ENCODE results near the gene KIAA1958. TPM values are rescaled to one million over a fixed set of nuclear protein-coding genes. Genes with fewer than 3 reads are reported as not detected.

Gene KIAA1958
- total and polyA plus RNA-seq, 2 of the 8 experiments (the other 6 are each of a cell fraction or from before 2014, with no cell fraction given): 11.4 to 43.8 TPM

DNA sequence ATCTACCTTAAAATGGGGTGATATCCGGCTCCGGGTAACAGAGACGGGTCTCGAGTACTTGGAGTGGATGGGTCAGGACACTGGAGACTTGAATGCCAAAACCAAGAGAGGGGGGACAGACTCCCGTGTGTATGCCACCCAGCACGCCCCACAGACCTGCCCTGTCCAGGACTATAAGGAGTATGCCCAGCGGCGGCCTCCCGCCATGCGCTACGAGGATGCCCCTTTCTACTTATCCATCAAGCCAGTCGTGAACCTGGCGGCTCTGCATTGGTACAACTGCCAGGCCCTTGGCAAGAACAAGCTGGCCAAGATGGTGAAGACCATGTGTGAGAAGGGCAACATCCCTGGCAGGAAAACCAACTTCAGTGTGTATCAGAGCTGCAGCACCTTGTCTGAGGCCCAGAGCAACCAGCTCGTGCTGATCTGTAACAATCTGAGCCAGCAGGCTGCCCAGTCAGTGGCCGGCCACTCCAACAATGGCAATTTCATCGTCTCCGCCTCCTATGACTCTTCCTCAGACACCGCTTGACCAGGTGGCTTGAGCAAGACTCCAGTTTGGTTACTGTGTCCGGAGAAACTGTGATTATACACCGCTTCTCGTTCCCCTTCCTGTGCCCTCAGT is 131.9 kb downstream of the KIAA1958 start:
- H3K36me3 ChIP-seq (ENCODE audit: control insufficient read depth in 2 of 4, insufficient read depth in 4 of 4, low read length in 3 of 4): peaks cover 0 to 6% (median 0%) of the 10 kb centered on the region in 4 experiments; a peak in 1 of 8 replicates
- no peak overlapping the region for H3K4ac ChIP-seq (replicated peaks; ENCODE audit: insufficient read length, low read depth, low read length)
- POLR2A ChIA-PET (ENCODE audit: partially characterized antibody): no interaction called here
- H2BK15ac ChIP-seq (ENCODE audit: low read length): no peak overlapping the region
- H2BK5ac ChIP-seq (ENCODE audit: low read depth, low read length): no peak overlapping the region; the same call in 1 of the 2 replicates
- 91% methylated on average over 21 of the region's 21 CpGs; no CpG with 5 or more reads in 1 of the 2 experiments for WGBS, 2 experiments (ENCODE audit: extremely low coverage in 1 of 2, insufficient coverage in 1 of 2, insufficient read length in 1 of 2, insufficient replicate concordance in 2 of 2, low coverage in 1 of 2, low lambda C conversion rate in 2 of 2, missing lambda C conversion rate in 1 of 2)
- no peak overlapping the region for H2AFZ ChIP-seq (ENCODE audit: low read length)
- H3K23ac ChIP-seq (ENCODE audit: insufficient read length): no peak overlapping the region
- H3K79me2 ChIP-seq (ENCODE audit: control insufficient read depth in 1 of 2, insufficient read depth in 2 of 2, low read length in 2 of 2): peaks cover 0 to 7% of the 10 kb centered on the region in 2 experiments; a peak in 1 of 4 replicates
- H3K79me1 ChIP-seq (ENCODE audit: low read depth, low read length): no peaks in the 10 kb centered on the region
- H2BK120ac ChIP-seq (replicated peaks; ENCODE audit: low read depth, low read length): no peak overlapping the region
- no peaks in the 10 kb centered on the region for H3K9me3 ChIP-seq (ENCODE audit: insufficient read depth in 2 of 2, low read depth in 1 of 2, low read length in 1 of 2)
- no peak overlapping the region for H3K27ac ChIP-seq (ENCODE audit: low read depth, low read length)
- no peak overlapping the region for H3K56ac ChIP-seq (replicated peaks; ENCODE audit: insufficient read length, low read depth, low read length)
- no peak overlapping the region for H2BK12ac ChIP-seq (ENCODE audit: low read depth, low read length)
- H4K8ac ChIP-seq (ENCODE audit: extremely low read depth, insufficient read depth, low read length): no peak overlapping the region
- DNase-seq (ENCODE audit: low read depth in 1 of 2, low spot score in 2 of 2) (no peak), FAIRE-seq (no peak)
- no peak overlapping the region for H3K4me2 ChIP-seq (ENCODE audit: insufficient read depth in 1 of 2, low read depth in 2 of 2, low read length in 2 of 2)
- H4K20me1 ChIP-seq (replicated peaks in 1 of 2; ENCODE audit: control insufficient read depth in 1 of 2, insufficient read depth in 2 of 2, low read length in 2 of 2): peaks cover 0 to 1% of the 10 kb centered on the region in 2 experiments
- no peak overlapping the region for H3K4me3 ChIP-seq (ENCODE audit: extremely low read depth in 1 of 4, insufficient read depth in 2 of 4, low read depth in 3 of 4, low read length in 4 of 4)
- peaks cover 0 to 9% (median 4%) of the 10 kb centered on the region in 4 experiments; a peak in 4 of 7 replicates for H3K4me1 ChIP-seq (replicated peaks in 1 of 4; ENCODE audit: control insufficient read depth in 3 of 4, insufficient read depth in 4 of 4, low read length in 3 of 4)
- H3K27me3 ChIP-seq (replicated peaks in 1 of 4; ENCODE audit: control insufficient read depth in 3 of 4, extremely low read depth in 1 of 4, insufficient read depth in 3 of 4, low read length in 3 of 4): no peaks in the 10 kb centered on the region
- no peak overlapping the region; a peak in 2 of 7 replicates for H3K9ac ChIP-seq (replicated peaks in 1 of 4; ENCODE audit: extremely low read depth in 1 of 4, low read depth in 3 of 4, low read length in 3 of 4)
- H4K5ac ChIP-seq (ENCODE audit: insufficient read length, low read depth, low read length): no peak overlapping the region
- no peak overlapping the region for H3K18ac ChIP-seq (ENCODE audit: extremely low read depth, low read length)
- H3K14ac ChIP-seq (ENCODE audit: insufficient read length): no peak overlapping the region
- H3K23me2 ChIP-seq (ENCODE audit: low read depth, low read length): no peaks in the 10 kb centered on the region
- CTCF ChIA-PET (ENCODE audit: partially characterized antibody): interaction anchor here (0.8 to 1.4 kb wide), 4 partner anchors 18 to 252 kb away, joined by 3 to 4 read pairs (median 3); no protein-coding TSS in a partner anchor
- no peak for TF ChIP-seq SIX5 (IDR thresholded peaks at IDR 0.05; ENCODE audit: low read depth, low read length)
- TF ChIP-seq ATF3 (IDR thresholded peaks at IDR 0.05; ENCODE audit: insufficient read depth, low read depth, low read length): no peak
- no peak for TF ChIP-seq GABPA (IDR thresholded peaks at IDR 0.05; ENCODE audit: borderline replicate concordance, insufficient read depth, low read length)
- TF ChIP-seq TBP (IDR thresholded peaks at IDR 0.05; ENCODE audit: low read depth, low read length): no peak
- no peak for TF ChIP-seq SP4 (IDR thresholded peaks at IDR 0.05; ENCODE audit: low read length)
- no peak for TF ChIP-seq POLR2AphosphoS5 (IDR thresholded peaks at IDR 0.05; ENCODE audit: low read depth, low read length)
- no peak for TF ChIP-seq BRCA1 (IDR thresholded peaks at IDR 0.05; ENCODE audit: low read depth, low read length)
- no peak for TF ChIP-seq HDAC2 (IDR thresholded peaks at IDR 0.05; ENCODE audit: borderline replicate concordance in 1 of 2, low read depth in 2 of 2, low read length in 2 of 2)
- no peak for TF ChIP-seq USF2 (IDR thresholded peaks at IDR 0.05; ENCODE audit: low read length)
- no peak overlapping the region for H2AK5ac ChIP-seq (ENCODE audit: low read depth, low read length)
- H2BK20ac ChIP-seq (ENCODE audit: low read length): no peak overlapping the region
- no peak overlapping the region for H4K91ac ChIP-seq (replicated peaks; ENCODE audit: insufficient read length, low read length)

Data from H1 (cell line).